HepG2 (cell line): ENCODE results near the gene IRF4. TPM values are rescaled to one million over a fixed set of nuclear protein-coding genes. Genes with fewer than 3 reads are reported as not detected.

ENCODE experiments used
- ATAC-seq: fragments of 200-7000 bp; cut with Tn5 transposase; 3 replicates; pipeline ENCODE4 v1.9.1; 2020; ENCODE audit warnings: mild to moderate bottlenecking, moderate library complexity
- BruUV-seq: library from RNA; stranded (reverse); fragments of 400-500 nt; replicated peaks from 2 replicates; lab custom pipeline; 2021; lab: Mats Ljungman, UMichigan
- CTCF ChIA-PET: fragments of 300-600 bp; formaldehyde crosslinking; extraction: SDS; loops from one replicate; lab custom pipeline; 2021; ENCODE audit warnings: low total read pairs, inconsistent platforms, low intra/inter-chr PET ratio; lab: Yijun Ruan, JAX
- POLR2A ChIA-PET: fragments of 350-600 bp; sonication (Branson Sonifier 250); formaldehyde crosslinking; loops from one replicate; lab custom pipeline; 2020; ENCODE audit warnings: antibody characterized with exemption, inconsistent platforms; lab: Yijun Ruan, JAX
- DNase-seq: peaks from one replicate; pipeline ENCODE4 v3.0.0-alpha.2; 2015; ENCODE audit warnings: low spot score
- FAIRE-seq: peaks from 3 replicates; lab custom pipeline; 2011; peaks lifted over from hg19 to GRCh38; lab: Jason Lieb, UNC
- H2AFZ ChIP-seq: one replicate; pipeline ENCODE4 v1.6.1; 2011; ENCODE audit warnings: low read length, inconsistent platforms
- H3K27ac ChIP-seq: fragments of 300-600 bp; 3 replicates; pipeline ENCODE4 v1.8.0; 2011; ENCODE audit warnings: mixed run types, mild to moderate bottlenecking, mixed read lengths, low read length, inconsistent platforms; ENCODE audit not compliant: insufficient read depth; ENCODE audit errors: extremely low read length
- H3K27me3 ChIP-seq, 2 experiments: fragments of 200-600 bp in 1 of 2; 2 replicates in 1 of 2; 3 replicates in 1 of 2; pipeline versions ENCODE4 v1.6.0 to v1.8.0; 2011; ENCODE audit warnings: low read length in 2 of 2, mild to moderate bottlenecking in 2 of 2, moderate library complexity in 2 of 2, inconsistent platforms in 1 of 2; ENCODE audit not compliant: insufficient read depth in 2 of 2, control insufficient read depth in 1 of 2
- H3K36me3 ChIP-seq, 2 experiments: fragments of 200-600 bp in 1 of 2; replicated peaks in 1 of 2; 2 replicates in 1 of 2; 3 replicates in 1 of 2; pipeline versions ENCODE4 v1.5.1 to v1.8.0; 2011; ENCODE audit warnings: low read length in 2 of 2, inconsistent platforms in 1 of 2; ENCODE audit not compliant: insufficient read depth in 2 of 2, control insufficient read depth in 1 of 2
- H3K4me1 ChIP-seq: 2 replicates; pipeline ENCODE4 v1.5.1; 2012; ENCODE audit warnings: low read length, inconsistent platforms; ENCODE audit not compliant: insufficient read depth
- H3K4me2 ChIP-seq: 2 replicates; pipeline ENCODE4 v1.6.0; 2011; ENCODE audit warnings: low read depth, low read length, inconsistent platforms
- H3K4me3 ChIP-seq, 3 experiments: fragments of 200-600 bp in 1 of 3; sonication (generic), shearing (Covaris generic) in 1 of 3; replicated peaks in 1 of 3; 2 replicates each; pipeline ENCODE4 v1.5.1; 2011 to 2016; ENCODE audit warnings: low read length in 3 of 3, inconsistent platforms in 2 of 3, low read depth in 2 of 3, mild to moderate bottlenecking in 2 of 3, control low read depth in 1 of 3, mixed read lengths in 1 of 3; ENCODE audit not compliant: insufficient read depth in 1 of 3
- H3K79me2 ChIP-seq: one replicate; pipeline ENCODE4 v1.6.1; 2011; ENCODE audit warnings: low read length, inconsistent platforms; ENCODE audit not compliant: insufficient read depth
- H3K9ac ChIP-seq: 2 replicates; pipeline ENCODE4 v1.6.0; 2011; ENCODE audit warnings: mild to moderate bottlenecking, low read depth, low read length, inconsistent platforms; ENCODE audit not compliant: insufficient read depth
- H3K9me3 ChIP-seq: 2 replicates; pipeline ENCODE4 v1.5.1; 2012; ENCODE audit warnings: mild to moderate bottlenecking, low read length
- H4K20me1 ChIP-seq: 2 replicates; pipeline ENCODE4 v1.6.0; 2011; ENCODE audit warnings: inconsistent platforms, mild to moderate bottlenecking, low read length, moderate library complexity; ENCODE audit not compliant: insufficient read depth
- CREM ChIP-seq, 2 experiments: sonication (generic) in 1 of 2; formaldehyde crosslinking in 1 of 2; IDR thresholded peaks; 2 replicates each; pipeline versions ENCODE4 v1.4.0 to v1.6.1; 2016 to 2020; ENCODE audit warnings: antibody characterized with exemption in 1 of 2, mild to moderate bottlenecking in 1 of 2, missing genetic modification reagents in 1 of 2
- HOXA9 ChIP-seq: sonication (generic); formaldehyde crosslinking; IDR thresholded peaks from 2 replicates; pipeline ENCODE4 v1.8.1; 2022; ENCODE audit warnings: missing genetic modification reagents, mild to moderate bottlenecking, moderate library complexity, borderline replicate concordance
- PPARG ChIP-seq: conservative IDR thresholded peaks from 2 replicates; pipeline ENCODE4 v1.6.1; 2016; ENCODE audit warnings: missing biosample characterization, missing genetic modification reagents
- SMAD1 ChIP-seq: sonication (generic); formaldehyde crosslinking; IDR thresholded peaks from 2 replicates; pipeline ENCODE4 v1.4.0; 2020; ENCODE audit warnings: missing genetic modification reagents, low read depth, mild to moderate bottlenecking, borderline replicate concordance
- THAP11 ChIP-seq: IDR thresholded peaks from 2 replicates; pipeline ENCODE4 v1.6.1; 2016; ENCODE audit warnings: missing biosample characterization, missing genetic modification reagents
- ZNF768 ChIP-seq: sonication (generic); formaldehyde crosslinking; IDR thresholded peaks from 2 replicates; pipeline ENCODE4 v1.4.0; 2020; ENCODE audit warnings: missing genetic modification reagents
- WGBS: methylation state at CpG from one replicate; pipeline ENCODE4 v1.1.6; 2017; ENCODE audit warnings: low lambda C conversion rate; 5-methylcytosine and 5-hydroxymethylcytosine counted together
- in situ Hi-C: cut with HindIII; loops from 2 replicates; pipeline ENCODE4 v1.10.0; 2017; ENCODE audit warnings: low pct_unique_long_range_greater_than_20kb; ENCODE audit not compliant: extremely low pct_ligation_motif_present
- intact Hi-C: fragments of 100-400 bp; cut with micrococcal nuclease; formaldehyde crosslinking; loops from one replicate; pipeline ENCODE4 v1.10.0; 2022; ENCODE audit not compliant: unreplicated experiment
- polyA plus RNA-seq, 8 experiments: library from polyadenylated mRNA; depleted of rRNA in 3 of 8; stranded (reverse) in 7 of 8; unstranded in 1 of 8; fragments of >200 nt; fragmentation: Illumina TruSeq in 4 of 8; extraction: Trizol in 4 of 8; gene quantifications; 2 replicates each; pipeline versions ENCODE4 v1.2.1 to v1.2.3, GENCODE V29; 2011 to 2016; ENCODE audit warnings: low read depth in 4 of 8, missing spikeins in 1 of 8, mixed read lengths in 1 of 8; ENCODE audit not compliant: insufficient read depth in 1 of 8
- total RNA-seq, 5 experiments: library from RNA; depleted of rRNA; stranded (reverse); fragments of >200 nt; fragmentation: Illumina TruSeq; extraction: Trizol; gene quantifications; 2 replicates each; pipeline ENCODE4 v1.2.3, GENCODE V29; 2016; ENCODE audit warnings: low read depth in 1 of 5
- TF ChIP-seq, protein P1 (sequence below): sonication (generic); formaldehyde crosslinking; IDR thresholded peaks from 2 replicates; pipeline ENCODE4 v1.4.0; 2020; ENCODE audit warnings: missing genetic modification reagents
- TF ChIP-seq, protein P2 (sequence below): sonication (generic); formaldehyde crosslinking; IDR thresholded peaks from 2 replicates; pipeline ENCODE4 v1.9.0; 2021; ENCODE audit warnings: missing genetic modification reagents, mild to moderate bottlenecking, borderline replicate concordance
- TF ChIP-seq, protein P3 (sequence below): IDR thresholded peaks from 2 replicates; pipeline ENCODE4 v1.6.1; 2018; ENCODE audit warnings: missing genetic modification reagents, mild to moderate bottlenecking, missing compliant biosample characterization

Gene IRF4
- total and polyA plus RNA-seq, 2 of the 13 experiments (the other 11 are each of a cell fraction or from before 2014, with no cell fraction given) = 0.07 to 0.09 TPM

DNA sequence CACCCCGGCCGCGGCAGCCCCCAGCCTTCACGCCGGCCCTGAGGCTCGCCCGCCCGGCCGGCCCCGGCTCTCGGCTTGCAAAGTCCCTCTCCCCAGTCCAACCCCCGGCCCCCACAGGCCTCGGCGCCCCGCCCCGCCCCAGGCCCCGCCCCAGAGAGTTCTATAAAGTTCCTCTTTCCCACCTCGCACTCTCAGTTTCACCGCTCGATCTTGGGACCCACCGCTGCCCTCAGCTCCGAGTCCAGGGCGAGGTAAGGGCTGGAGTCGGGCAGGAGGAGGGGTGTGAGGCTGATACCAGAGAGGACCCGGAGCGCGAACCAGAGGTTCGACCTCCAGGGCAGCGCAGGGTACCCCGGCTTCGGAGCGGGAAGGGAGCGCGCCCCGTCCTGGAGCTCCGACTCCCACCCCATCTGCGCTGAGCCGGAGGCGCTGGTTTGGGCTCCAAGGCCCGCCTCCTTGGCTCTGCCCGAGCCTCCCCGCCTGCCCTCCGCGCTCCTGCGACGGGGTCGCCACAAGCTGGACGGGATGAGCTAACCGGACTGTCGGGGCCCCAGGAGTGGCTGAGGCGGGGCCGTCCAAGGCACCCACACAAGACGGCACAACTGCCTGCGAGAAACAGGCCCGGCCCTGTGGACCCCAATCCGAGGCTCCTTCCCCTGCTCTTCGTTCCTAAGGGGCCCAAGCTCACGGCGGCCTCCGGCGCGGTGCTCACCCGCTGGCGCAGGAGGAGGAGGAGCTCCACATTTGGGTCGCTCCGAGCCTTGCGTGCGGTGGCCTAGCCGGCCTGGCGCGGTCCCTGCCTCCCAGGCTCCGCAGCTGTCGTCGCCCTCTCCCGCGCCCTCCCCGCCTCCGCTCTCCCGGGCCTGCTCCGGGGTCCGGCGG, at the start of gene IRF4 (continued):
- TF ChIP-seq, protein P1, sequence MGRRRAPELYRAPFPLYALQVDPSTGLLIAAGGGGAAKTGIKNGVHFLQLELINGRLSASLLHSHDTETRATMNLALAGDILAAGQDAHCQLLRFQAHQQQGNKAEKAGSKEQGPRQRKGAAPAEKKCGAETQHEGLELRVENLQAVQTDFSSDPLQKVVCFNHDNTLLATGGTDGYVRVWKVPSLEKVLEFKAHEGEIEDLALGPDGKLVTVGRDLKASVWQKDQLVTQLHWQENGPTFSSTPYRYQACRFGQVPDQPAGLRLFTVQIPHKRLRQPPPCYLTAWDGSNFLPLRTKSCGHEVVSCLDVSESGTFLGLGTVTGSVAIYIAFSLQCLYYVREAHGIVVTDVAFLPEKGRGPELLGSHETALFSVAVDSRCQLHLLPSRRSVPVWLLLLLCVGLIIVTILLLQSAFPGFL = no peak
- TF ChIP-seq THAP11 (CRISPR knock-in tag) = no peak

DNA sequence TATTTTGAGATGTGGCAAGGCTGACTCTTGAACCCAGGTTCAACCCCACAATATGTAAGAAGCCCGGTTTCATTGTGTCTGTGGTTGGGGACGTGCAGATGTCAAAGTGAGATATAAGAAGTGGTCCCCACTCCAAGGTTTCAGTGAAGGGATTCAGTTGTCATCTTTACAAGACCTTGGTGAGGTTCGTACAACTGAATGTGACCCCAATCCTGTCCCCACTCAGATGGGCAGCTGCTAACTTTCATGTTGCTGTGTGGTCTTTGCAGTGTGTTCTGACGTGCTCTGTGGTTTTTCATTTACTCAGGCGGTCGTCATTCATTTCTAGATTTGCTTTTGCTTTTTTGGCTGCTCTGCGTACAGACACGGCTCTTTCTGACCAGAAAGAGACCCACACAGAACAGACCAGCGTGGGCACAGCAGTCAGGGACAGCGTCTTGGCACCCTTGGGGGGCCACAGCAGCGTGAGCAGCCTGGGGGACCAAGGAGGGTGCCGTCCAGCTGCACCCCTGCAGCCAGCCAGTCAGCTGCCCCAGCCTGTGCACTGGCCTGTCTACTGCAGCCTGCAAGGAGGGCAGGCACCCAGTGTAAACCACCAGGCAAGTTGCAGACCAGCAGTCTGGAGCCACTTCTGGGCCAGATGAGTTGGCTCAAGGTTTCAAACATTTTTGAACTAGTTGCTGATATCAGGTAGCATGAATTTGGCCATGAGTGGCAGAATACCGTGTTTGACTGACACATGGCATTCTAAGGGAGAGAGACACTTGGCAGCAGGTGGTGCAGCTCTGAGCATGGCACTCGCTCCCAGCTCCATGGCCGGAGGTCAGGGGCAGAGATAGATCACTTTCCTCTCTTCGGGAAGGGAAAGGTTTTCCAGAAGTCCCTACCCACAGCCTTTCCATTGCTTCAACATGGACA, 49.4 kb upstream of the IRF4 start:
- Histone ChIP-seq H3K4me1 (peaks cover 16% of the 10 kb centered on the region), H3K9me3 (no peaks in the 10 kb centered on the region), H4K20me1 (no peaks in the 10 kb centered on the region), H3K27me3 (no peaks in the 10 kb centered on the region), H3K36me3 (no peaks in the 10 kb centered on the region; a peak in 1 of 5 replicates), H3K4me2 (no peak overlapping the region), H2AFZ (no peak overlapping the region), H3K4me3 (no peak overlapping the region), H3K27ac (no peak overlapping the region), H3K79me2 (no peaks in the 10 kb centered on the region), H3K9ac (no peak overlapping the region)
- ATAC-seq (peak; percentile 13; the same call in 2 of the 3 replicates), FAIRE-seq (no peak), DNase-seq (no peak)
- ChIA-PET POLR2A (no interaction called here), CTCF (no interaction called here)
- WGBS = 52% methylated on average over 16 of the region's 16 CpGs
- no TSS peak for BruUV-seq
- in situ Hi-C loops (no loop called here), intact Hi-C loops (no loop called here)
- no peak for TF ChIP-seq HOXA9
- no peak for TF ChIP-seq PPARG (CRISPR knock-in tag)
- TF ChIP-seq CREM (IDR thresholded peaks at IDR 0.05) = no peak
- TF ChIP-seq CREM (CRISPR knock-in tag; IDR thresholded peaks at IDR 0.05) = no peak
- TF ChIP-seq SMAD1 (CRISPR knock-in tag) = no peak
- TF ChIP-seq, protein P2, sequence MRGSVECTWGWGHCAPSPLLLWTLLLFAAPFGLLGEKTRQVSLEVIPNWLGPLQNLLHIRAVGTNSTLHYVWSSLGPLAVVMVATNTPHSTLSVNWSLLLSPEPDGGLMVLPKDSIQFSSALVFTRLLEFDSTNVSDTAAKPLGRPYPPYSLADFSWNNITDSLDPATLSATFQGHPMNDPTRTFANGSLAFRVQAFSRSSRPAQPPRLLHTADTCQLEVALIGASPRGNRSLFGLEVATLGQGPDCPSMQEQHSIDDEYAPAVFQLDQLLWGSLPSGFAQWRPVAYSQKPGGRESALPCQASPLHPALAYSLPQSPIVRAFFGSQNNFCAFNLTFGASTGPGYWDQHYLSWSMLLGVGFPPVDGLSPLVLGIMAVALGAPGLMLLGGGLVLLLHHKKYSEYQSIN (CRISPR knock-in tag) = no peak
- TF ChIP-seq, protein P3, sequence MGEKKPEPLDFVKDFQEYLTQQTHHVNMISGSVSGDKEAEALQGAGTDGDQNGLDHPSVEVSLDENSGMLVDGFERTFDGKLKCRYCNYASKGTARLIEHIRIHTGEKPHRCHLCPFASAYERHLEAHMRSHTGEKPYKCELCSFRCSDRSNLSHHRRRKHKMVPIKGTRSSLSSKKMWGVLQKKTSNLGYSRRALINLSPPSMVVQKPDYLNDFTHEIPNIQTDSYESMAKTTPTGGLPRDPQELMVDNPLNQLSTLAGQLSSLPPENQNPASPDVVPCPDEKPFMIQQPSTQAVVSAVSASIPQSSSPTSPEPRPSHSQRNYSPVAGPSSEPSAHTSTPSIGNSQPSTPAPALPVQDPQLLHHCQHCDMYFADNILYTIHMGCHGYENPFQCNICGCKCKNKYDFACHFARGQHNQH (CRISPR knock-in tag) = no peak
- 0 out of 2 replicates have a peak, but pooled peaks have one; percentile 19 for TF ChIP-seq ZNF768 (CRISPR knock-in tag)
